Measurements from ENCODE around the gene PSMB1.

GRCh38 chr6:170554796-170555137, 1.7 kb upstream of the PSMB1 start:
- no peak for TF ChIP-seq REST (IDR thresholded peaks at IDR 0.05; ENCODE audit: insufficient replicate concordance, low read depth)
- no peak for TF ChIP-seq CTCF (IDR thresholded peaks at IDR 0.05; ENCODE audit: insufficient read depth, low read length)
- no peak for TF ChIP-seq GABPA (IDR thresholded peaks at IDR 0.05; ENCODE audit: low read depth)
